SK-N-MC (cell line): Measurements from ENCODE around the gene C11orf58.

ENCODE experiments used
- DNase-seq: peaks from one replicate; pipeline ENCODE4 v3.0.0-alpha.2; 2011; ENCODE audit warnings: low read depth, low spot score
- H3K27ac ChIP-seq: fragments of 200-600 bp; sonication (generic); 2 replicates; pipeline ENCODE4 v1.5.1; 2016; ENCODE audit warnings: mixed run types
- H3K36me3 ChIP-seq: fragments of 200-600 bp; sonication (generic); 2 replicates; pipeline ENCODE4 v1.6.1; 2017; ENCODE audit warnings: antibody characterized with exemption, low read length, mixed read lengths; ENCODE audit not compliant: insufficient read depth
- H3K4me3 ChIP-seq: fragments of 200-600 bp; sonication (generic); 2 replicates; pipeline ENCODE4 v1.5.1; 2016
- H3K9ac ChIP-seq: fragments of 200-600 bp; sonication (generic); 2 replicates; pipeline ENCODE4 v1.8.0; 2017; ENCODE audit warnings: mixed run types, mixed read lengths; ENCODE audit not compliant: insufficient read length
- H3K9me3 ChIP-seq: fragments of 200-600 bp; sonication (generic); 2 replicates; pipeline ENCODE4 v1.6.1; 2017; ENCODE audit warnings: low read depth, mild to moderate bottlenecking, antibody characterized with exemption, low read length, moderate library complexity, mixed read lengths
- EZH2 ChIP-seq: fragments of 200-600 bp; sonication (generic); IDR thresholded peaks from one replicate; pipeline ENCODE4 v1.6.1; 2017; ENCODE audit warnings: antibody characterized with exemption
- FOXP2 ChIP-seq: optimal IDR thresholded peaks from 2 replicates; pipeline ENCODE3; 2011; ENCODE audit warnings: mild to moderate bottlenecking, moderate library complexity; ENCODE audit not compliant: insufficient read depth; ENCODE audit errors: extremely low read length, control extremely low read depth
- POLR2AphosphoS5 ChIP-seq: IDR thresholded peaks from 2 replicates; pipeline ENCODE4 v1.6.1; 2012; ENCODE audit warnings: mild to moderate bottlenecking, low read depth, low read length, borderline replicate concordance

The C11orf58 gene

GRCh38 chr11:16741473-16741872 is 3.0 kb downstream of the C11orf58 start:
- Histone ChIP-seq H3K4me3 (no peak overlapping the region; the same call in 1 of the 2 replicates), H3K36me3 (peaks cover 64% of the 10 kb centered on the region), H3K9ac (no peak overlapping the region), H3K27ac (no peak overlapping the region), H3K9me3 (no peaks in the 10 kb centered on the region)
- DNase-seq: no peak
- no peak for TF ChIP-seq POLR2AphosphoS5
- no peak for TF ChIP-seq FOXP2
- TF ChIP-seq EZH2: no peak

GRCh38 chr11:16743478-16743877 is 5.0 kb downstream of the C11orf58 start:
- H3K27ac ChIP-seq: no peak overlapping the region
- no peak for DNase-seq
- TF ChIP-seq EZH2 (no peak), FOXP2 (no peak), POLR2AphosphoS5 (no peak)
- no peak overlapping the region for H3K4me3 ChIP-seq
- no peak overlapping the region for H3K9ac ChIP-seq
- H3K9me3 ChIP-seq: no peaks in the 10 kb centered on the region
- H3K36me3 ChIP-seq: peaks cover 84% of the 10 kb centered on the region

DNA sequence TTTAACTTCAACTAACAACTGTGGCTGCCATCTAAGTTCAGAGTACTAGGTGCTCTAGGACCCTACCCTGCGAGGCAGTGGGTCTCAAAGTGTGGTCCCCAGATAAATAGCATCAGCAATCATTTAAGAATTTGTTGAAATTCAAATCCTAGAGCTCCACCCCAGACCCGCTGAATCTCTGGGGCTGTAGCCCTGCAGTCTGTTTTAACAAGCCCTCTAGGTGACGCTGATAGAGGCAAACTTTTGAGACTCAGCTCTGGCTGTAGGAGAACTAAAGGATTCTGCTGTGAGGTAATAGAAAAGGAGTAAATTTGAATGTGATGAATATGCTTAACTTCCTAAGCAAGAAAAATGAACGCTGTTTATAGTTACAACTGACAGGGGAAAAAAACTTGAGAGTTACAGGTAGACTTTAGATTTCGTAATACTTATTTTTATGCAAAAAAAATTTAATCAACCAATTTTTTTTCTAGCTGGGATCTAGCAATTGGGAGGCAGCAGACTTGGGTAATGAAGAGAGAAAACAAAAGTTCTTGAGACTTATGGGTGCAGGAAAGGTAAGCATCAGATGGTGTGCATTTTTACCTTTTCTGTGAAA is 5.8 kb downstream of the C11orf58 start:
- H3K9ac ChIP-seq: no peak overlapping the region
- peaks cover 92% of the 10 kb centered on the region for H3K36me3 ChIP-seq
- TF ChIP-seq FOXP2 (no peak), POLR2AphosphoS5 (no peak), EZH2 (no peak)
- no peak overlapping the region for H3K27ac ChIP-seq
- H3K4me3 ChIP-seq: no peak overlapping the region
- DNase-seq: no peak
- no peaks in the 10 kb centered on the region for H3K9me3 ChIP-seq

GRCh38 chr11:16745950-16746605 is 7.6 kb downstream of the C11orf58 start:
- TF ChIP-seq EZH2 (no peak), POLR2AphosphoS5 (no peak), FOXP2 (no peak)
- H3K36me3 ChIP-seq: peaks cover 95% of the 10 kb centered on the region
- H3K9ac ChIP-seq: no peak overlapping the region
- H3K9me3 ChIP-seq: no peaks in the 10 kb centered on the region
- H3K4me3 ChIP-seq: no peak overlapping the region
- H3K27ac ChIP-seq: 0 out of 2 replicates have a peak overlapping the region, but pooled peaks have one; percentile 5
- DNase-seq: no peak

DNA sequence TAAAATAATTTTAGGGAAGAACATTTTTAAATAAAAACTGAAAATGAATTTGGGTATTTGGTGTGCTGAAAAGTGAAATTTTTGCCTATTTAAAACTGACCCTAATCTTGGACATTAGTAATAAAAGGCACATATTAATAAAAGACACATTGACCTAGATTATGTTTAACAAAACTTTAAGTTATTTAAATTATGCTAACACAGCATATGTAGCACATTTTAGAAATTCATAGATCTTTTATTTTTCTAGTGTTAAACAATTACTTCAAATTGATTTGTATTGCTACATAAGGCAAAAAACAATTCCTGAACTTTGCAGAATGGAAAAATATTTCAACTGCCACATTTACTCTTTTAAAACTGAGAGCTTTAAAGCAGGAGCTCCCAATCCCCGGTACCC is 10.6 kb downstream of the C11orf58 start:
- Histone ChIP-seq H3K36me3 (peaks cover 100% of the 10 kb centered on the region), H3K9me3 (no peaks in the 10 kb centered on the region), H3K27ac (no peak overlapping the region), H3K4me3 (no peak overlapping the region), H3K9ac (no peak overlapping the region)
- no peak for DNase-seq
- no peak for TF ChIP-seq EZH2
- TF ChIP-seq FOXP2: no peak
- no peak for TF ChIP-seq POLR2AphosphoS5

GRCh38 chr11:16749666-16750065 is 11.2 kb downstream of the C11orf58 start:
- no peak overlapping the region for H3K27ac ChIP-seq

GRCh38 chr11:16750417-16750816 is 12.0 kb downstream of the C11orf58 start:
- no peaks in the 10 kb centered on the region for H3K9me3 ChIP-seq
- DNase-seq: no peak
- no peak overlapping the region for H3K27ac ChIP-seq
- H3K4me3 ChIP-seq: no peak overlapping the region
- H3K9ac ChIP-seq: no peak overlapping the region
- no peak for TF ChIP-seq POLR2AphosphoS5
- TF ChIP-seq FOXP2: no peak
- no peak for TF ChIP-seq EZH2
- H3K36me3 ChIP-seq: peaks cover 98% of the 10 kb centered on the region

More at GRCh38 chr11:16749666-16750065, 11.2 kb downstream of the C11orf58 start:
- Histone ChIP-seq H3K36me3 (peaks cover 98% of the 10 kb centered on the region), H3K9ac (no peak overlapping the region), H3K4me3 (no peak overlapping the region), H3K9me3 (no peaks in the 10 kb centered on the region)
- no peak for DNase-seq
- no peak for TF ChIP-seq FOXP2
- TF ChIP-seq POLR2AphosphoS5: no peak
- no peak for TF ChIP-seq EZH2

DNA sequence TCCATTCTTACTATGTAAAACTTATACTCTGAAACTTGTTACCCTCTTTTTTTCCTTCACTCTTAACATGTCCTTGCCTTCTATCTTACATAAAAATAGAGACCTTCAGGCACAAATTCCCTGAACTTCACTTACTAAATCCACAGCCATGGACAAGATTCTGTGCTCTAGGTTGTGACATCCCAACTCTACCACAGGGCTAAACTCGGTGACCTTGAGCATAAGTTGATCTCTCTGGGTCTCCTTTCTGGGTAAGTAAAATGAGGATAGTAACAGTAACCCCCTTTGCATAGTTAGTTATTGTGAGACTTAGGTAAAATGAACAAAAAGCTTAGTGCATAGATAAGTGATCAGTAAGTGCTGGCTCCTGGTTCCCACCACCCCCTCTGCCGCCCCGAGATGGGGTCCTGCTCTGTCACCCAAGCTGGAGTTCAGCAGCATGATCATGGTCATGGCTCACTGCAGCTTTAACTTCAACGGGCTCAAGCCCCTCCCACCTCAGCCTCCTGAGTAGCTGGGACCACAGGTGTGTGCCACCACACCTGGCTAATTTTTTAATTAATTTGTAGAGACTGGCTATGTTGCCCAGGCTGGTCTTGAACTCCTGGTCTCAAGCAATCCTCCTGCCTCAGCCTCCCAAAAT is 20.1 kb downstream of the C11orf58 start:
- TF ChIP-seq POLR2AphosphoS5 (0 out of 2 replicates have a peak, but pooled peaks have one; percentile 38), FOXP2 (no peak), EZH2 (no peak)
- Histone ChIP-seq H3K9ac (no peak overlapping the region), H3K4me3 (no peak overlapping the region), H3K27ac (no peak overlapping the region), H3K36me3 (peaks cover 49% of the 10 kb centered on the region), H3K9me3 (no peaks in the 10 kb centered on the region)
- DNase-seq: no peak
